M059J (cell line): Measurements from ENCODE around the gene ANO9. TPM values are rescaled to one million over a fixed set of nuclear protein-coding genes. Genes with fewer than 3 reads are reported as not detected.
"Not testable (repeated sequence)": the region's sequence is repeated elsewhere in the genome, so short reads cannot be mapped to it uniquely, and the experiment has no call there.

ENCODE experiments used
- DNase-seq: peaks from one replicate; pipeline ENCODE4 v3.0.0-alpha.2; 2012; ENCODE audit warnings: low read depth
- total RNA-seq: library from RNA; depleted of rRNA; stranded (reverse); fragments of >200 nt; shearing (Covaris generic); gene quantifications from 2 replicates; pipeline ENCODE4 v1.2.3, GENCODE V29; 2014

Gene ANO9
- total RNA-seq, 1 experiment from 2014 or later = 0.20 TPM

DNA sequence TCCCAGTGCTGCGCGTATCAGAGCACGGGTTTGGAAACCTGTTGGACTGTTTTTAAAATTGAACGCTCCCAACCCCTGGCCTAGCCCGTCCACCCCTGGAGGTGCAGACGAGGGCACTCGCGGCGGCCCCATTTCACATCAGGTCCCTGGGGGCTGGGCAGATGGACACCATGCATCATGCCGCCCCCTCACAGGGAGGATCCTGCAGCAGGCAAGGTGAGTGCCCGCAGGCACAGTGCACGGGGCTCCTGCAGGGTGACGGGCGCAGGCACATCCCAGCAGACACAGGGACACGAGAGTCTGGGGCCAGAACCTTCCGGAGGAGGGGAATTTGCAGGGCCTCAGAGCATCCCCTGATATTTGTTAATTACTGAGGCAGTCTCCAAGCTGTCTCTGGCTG is 7.3 kb downstream of the ANO9 start:
- no peak for DNase-seq

DNA sequence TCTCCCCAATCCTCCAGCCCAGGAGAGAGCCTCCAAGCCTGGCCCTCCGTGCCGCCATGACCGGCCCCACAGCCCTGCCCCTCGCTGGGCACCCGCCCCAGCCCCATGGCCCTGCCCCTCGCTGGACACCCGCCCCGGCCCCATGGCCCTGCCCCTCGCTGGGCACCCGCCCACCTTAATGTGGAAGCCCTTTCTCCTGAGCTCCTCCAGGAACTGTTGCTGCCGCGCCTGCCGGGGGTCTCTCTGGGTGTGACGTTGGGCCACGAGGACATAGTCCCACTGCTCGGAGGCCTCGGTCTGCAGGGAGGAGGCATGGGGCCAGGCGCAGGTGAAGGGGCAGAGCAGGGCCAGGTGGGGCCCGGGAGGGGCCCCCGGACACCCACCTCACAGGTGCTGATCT is 8.2 kb downstream of the ANO9 start:
- DNase-seq = no peak

DNA sequence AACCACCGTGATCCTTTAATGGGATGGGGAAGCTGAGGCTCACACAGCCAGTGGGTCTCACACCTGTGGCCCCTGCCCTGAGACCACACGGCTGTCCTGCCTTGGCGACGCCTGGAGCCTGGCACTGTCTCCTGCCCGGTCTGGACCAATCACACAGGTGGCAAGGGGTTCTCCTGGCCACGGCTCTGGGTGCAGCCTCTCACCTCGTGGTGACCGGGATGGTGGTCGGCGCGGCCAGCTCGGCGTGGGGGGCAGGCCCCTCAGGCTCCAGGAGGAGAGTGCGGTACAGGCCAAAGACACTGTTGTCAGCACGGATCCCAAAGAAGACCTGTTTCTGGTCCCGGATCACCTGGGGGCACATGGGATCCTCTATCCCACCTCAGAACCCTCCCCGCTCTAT is 8.7 kb downstream of the ANO9 start:
- DNase-seq = no peak

DNA sequence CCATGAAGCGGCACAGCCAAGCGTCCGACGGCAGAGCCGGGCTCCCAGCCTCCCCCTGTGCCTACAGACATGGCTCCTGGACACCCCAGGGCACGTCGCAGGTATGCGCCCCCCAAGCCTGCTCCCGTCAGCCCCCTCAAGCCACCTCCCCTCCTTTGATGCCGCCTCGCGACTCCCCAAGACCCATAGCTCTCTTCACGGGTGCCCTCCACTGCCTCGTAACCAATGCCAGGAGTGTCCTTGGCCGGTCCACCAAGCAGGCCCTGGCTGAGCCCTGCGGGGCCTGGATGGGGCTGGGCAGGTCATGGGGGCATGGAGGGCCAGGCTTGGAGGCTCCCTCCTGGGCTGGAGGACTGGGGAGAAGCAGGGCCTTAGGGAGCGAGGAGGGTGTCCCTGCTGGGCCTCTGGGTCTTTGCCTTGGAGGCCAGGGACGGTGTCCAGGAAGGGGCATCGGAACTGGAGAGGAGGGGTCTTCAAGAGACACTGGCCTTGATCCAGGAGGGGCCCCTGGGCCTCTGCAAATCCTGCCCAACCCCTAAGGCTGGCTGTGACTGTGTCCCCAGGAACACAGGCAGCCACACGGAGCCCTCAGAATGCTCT is 9.2 kb downstream of the ANO9 start:
- no peak for DNase-seq

DNA sequence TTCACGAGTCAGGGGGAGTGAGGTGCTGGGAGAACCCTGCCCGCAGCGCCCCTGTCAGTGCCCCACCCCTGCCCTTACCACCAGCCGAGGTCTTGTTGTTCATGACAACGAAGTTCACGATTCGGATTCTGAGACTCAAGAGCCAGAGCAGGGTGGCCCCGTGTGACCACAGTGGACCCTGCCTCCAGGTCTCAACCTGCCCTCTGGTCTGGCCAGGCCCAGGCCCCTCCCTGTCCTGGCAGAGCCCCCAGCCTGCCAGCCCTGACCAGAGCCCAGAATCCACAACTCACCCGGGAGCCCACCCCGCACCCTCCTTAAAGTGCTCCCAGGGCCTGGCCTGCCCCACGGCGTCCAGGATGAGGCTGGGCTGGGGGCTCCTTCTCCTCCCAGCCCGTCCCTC is 9.9 kb downstream of the ANO9 start:
- no peak for DNase-seq

DNA sequence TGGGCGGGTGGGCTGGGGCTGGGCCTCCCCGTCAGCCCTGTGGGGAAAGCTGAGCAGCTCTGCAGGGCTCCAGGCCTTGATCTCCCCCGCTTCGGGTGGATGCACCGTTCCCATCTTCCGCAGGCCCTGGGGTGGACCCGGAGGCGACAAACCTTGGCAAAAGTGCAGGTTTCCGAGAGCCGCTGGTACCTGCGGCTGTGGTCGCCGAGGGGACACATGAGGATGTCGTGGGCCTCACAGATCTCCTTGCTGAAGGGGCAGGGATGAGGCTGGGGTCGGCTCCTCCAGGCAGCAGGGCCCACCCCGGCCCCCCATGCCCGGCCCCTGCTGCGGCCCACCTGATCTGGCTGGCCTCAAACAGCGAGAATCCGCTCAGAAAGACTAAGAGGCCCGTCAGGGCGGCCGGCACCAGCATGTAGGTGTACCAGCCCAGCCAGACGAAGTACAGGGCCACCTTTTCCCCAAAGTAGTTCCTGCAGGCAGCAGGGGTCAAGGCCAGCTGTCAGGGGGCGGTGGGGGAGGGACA is 11.8 kb downstream of the ANO9 start:
- DNase-seq = no peak

DNA sequence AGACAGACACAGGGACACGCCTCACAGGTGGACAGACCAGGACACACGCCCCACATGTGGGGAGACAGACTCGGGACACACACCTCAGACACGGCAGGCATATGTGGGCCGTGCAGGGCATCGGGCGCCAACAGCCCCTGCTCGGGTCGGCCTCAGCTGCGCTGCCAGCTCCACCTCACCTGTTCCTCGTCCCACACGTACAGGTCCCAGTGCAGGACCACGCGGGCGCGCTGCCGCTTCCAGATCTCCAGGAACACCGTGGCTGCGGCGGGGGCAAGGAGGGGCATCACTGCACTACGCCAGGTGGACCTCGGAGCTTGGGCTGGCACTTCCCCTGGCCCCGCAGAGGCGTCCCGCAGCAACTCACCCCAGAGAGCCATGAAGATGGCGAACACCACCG is 12.4 kb downstream of the ANO9 start:
- DNase-seq = no peak

DNA sequence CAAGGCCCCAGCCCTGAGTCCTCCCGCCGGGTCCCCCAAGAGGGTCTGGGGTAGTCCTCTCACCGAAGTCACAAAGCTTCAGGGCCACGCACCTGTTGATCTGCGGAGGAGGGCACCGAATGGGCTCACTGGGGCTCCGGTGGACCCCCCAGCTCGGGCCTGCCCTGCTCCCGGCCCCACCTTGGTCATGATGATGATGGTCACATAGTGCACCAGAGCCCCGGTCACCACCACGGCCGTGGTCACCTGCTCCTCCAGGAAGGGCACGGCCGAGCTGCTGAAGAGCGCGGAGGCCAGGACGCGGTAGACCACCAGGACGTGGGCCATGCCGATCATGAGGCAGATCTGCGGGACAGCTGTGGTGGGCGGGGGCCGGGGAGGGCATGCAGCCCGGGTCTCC is 13.5 kb downstream of the ANO9 start:
- no peak for DNase-seq

DNA sequence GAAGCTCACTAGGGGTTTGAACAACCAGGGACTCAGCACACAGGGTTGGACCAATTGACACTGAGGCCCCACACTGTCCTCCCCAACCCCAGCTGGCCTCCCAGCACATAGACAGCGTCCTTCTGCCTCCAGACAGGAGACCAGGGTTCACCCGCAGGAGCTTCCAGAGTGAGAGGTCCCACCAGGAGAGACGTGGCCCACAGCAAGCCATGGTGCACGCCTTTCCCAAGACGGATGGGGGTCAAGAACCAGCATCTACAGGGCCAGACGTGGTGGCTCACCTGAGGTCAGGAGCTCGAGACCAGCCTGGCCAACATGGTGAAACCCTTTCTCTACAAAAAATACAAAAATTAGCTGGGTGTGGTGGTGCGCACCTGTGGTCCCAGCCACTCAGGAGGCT is 15.0 kb downstream of the ANO9 start:
- no peak for DNase-seq

DNA sequence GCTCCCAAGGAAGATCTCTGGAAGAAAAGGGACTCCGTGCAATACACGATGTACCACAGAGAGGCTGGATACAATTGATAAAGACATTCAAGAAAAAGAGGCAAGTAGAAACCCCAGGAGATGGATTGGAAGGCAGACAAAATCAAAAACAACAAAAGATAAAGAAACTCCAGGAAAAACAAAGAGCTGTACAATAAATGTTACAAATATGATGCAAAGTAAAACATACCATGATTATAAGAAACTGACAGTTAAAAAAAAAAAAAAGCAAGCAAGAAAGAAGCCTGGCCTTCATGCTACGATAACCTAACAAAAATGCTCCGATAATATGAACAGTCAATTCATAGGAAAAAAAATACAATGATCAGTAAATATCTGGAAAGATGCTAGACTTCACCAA is 16.5 kb downstream of the ANO9 start:
- DNase-seq = no peak

DNA sequence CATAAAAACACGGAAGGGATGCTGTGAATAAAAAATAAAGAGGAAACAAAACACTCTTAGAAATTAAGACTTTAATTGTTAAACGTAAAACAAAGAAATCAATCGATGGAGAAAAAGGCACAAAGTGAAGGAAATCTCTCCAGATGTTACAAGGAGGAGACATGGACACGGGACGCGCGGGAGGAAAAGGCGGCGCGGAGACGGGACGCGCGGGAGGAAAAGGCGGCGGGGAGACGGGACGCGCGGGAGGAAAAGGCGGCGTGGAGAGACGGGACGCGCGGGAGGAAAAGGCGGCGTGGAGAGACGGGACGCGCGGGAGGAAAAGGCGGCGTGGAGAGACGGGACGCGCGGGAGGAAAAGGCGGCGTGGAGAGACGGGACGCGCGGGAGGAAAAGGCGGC is 17.0 kb downstream of the ANO9 start:
- not testable (repeated sequence) for DNase-seq

DNA sequence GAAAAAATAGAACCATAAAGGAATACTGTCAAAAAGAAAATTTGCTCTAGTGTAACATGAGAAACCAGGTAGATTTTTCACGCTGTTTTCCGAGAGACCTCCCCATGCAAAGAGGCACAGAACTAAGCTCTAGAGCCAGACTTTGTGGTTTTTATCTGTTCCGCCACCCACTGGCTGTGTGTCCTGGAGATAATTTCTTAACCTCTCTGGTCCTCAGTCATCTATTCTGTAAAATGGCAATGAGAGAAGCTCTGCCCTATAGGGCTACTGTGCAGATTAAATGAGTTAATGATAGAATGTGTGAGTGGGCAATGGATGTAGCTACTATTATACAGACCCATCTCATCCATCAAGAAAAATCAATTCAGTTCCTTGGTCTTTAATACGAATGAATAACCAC is 17.6 kb downstream of the ANO9 start:
- DNase-seq = no peak

DNA sequence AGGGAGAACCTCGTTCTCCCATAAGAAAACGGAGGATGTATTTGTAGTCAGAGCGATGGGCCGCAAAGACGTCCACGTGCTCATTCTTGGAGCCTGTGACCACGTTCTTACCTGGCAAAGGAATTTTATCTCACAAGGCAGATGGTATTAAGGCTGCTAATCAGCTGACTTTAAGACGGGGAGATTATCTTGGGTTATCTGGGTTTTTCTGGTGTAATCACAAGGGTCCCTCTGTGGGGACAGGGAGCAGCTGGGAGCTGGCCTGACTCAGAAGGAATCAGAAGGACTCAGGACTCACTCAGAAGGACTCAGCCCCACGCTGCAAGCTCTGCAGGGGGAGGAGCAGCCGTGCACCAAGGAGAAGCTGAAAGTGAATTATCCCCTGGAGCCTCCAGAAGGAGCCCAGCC is 19.6 kb downstream of the ANO9 start:
- DNase-seq = no peak

DNA sequence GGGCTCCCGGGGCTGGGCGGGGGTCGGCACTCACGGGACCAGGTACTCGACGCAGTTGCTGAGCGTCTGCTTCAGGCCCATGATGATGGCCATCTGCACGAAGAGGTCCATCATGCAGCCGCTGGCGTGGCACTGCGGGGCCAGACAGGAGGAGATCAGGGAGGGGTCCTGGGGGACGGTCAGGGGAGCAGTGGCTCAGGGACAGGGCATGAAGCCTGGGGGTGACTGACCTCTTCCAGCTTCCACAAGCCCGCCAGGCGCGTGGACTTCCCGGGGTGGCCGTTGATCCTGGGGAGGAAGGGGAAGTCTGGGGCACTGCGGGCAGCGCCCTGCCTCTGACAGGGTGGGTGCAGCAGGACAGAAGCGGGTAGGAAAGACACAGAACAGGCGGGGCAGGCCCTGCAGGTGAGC is 20.9 kb downstream of the ANO9 start:
- no peak for DNase-seq

DNA sequence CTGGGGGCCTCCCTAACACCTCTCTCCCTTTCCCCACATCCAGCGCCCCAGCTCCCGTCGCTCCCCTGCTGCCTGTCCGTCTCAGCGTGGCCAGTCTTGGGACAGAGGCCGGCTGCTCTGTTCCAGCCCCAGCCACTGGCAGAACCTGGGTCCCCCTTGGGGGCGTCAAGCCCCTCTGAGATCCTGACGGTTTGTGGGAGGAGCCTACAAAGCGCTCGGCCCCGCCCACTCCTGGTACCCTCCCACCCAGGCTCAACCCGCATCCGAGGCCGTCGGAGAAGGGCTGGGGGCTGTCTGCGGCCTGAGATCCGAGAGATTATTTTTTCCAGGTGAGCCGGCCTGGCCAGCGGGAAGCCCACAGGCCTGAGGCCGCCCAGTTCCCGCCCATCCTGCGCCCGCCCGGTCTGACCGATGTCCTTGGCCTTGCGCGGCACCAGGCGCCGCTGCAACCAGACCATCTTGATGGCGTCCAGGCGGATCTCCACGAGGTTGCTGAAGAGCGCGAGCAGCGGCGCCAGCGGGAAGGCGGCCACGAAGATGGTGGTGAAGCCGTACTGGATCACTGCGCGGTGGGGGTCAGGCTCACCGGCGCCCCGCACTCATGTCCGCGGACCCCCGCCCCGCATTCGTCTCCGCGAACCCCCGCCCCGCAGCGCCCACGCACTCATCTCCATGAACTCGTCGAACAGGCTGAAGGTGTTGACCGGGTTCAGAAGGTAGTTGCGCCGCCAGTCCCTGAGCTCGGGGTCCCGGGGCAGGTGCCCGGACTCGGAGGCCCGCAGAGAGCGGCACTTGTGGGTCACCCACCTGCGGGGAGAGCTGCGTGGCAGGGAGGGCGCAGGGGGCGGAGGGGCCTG is 21.5 kb downstream of the ANO9 start:
- DNase-seq = no peak

DNA sequence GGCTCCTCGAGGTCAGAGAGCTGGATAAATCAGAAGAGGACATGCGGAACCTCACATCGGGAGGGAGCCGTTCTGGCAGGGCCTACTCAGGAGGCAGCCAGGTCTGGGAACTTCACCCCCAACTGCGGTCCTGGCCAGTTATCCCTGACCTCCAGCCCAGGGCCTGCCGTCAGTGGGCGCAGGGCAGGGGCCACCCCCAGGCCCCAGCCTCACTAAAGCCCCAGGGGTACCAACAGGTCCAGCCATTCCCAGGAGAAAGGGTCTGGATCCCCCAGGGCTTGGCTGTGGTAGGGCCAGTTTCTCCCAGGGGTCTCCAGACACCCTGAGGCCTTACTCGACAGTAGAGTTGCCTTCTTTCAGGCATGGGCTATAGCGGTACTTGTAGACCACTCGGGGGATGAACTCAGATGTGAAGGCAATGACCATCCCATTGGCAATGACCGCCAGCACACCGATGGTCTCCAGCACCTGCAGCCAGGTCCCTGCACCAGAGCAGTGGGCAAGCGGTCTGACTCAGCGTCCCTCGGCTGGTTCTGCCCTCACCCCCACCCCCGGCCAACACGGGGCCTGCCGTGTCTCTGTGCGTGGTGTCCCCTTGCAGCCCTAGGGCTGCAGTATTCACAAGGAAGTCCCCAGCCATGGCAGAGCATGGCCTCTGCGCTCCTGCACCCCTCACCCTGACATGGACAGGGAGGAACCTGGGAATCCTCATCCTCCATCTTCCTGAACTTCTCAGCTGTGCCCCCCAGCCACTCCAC is 22.4 kb downstream of the ANO9 start:
- no peak for DNase-seq

DNA sequence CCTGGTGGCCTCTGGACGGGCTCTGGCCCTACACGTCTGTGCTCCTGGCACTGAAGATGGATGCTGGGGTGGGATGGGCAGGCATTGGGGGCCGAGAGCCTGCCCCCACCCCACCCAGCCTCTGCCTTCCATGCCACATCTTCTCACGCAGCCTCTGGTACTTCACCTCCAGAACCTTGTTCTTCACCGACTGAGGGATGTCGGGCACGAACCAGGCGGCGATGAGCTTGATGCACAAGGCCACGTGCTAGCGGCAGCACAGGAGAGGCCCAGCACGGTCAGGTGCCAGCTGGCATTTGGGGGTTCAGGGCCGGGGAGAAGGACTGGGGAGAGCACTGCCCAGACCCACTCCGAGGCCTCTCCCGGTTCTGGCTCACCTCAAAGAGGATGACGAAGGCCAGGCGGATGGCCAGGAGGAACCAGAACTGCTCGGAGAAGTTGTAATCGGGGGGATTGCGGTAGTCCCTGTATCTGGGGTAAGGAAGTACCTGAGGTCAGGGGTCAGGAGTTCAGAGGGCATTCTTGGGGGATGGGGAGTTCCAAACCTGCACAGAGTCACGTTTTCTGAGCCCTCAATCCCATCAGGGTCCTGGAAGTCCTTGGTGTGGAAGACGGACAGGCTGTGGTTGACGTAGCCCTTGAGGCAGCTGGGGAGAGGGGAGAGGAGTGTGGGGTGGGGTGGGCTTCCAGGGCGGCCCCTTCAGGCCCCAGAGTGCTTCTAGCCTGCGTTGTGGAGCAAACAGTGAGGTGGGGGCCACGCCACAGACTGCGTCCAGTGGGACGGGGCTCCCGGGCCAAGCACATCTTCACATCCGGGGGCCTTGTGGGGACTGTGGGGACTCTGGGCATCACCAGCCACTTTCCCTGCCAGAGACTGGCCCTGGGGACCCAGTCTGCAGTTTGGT is 23.2 kb downstream of the ANO9 start:
- DNase-seq = no peak

DNA sequence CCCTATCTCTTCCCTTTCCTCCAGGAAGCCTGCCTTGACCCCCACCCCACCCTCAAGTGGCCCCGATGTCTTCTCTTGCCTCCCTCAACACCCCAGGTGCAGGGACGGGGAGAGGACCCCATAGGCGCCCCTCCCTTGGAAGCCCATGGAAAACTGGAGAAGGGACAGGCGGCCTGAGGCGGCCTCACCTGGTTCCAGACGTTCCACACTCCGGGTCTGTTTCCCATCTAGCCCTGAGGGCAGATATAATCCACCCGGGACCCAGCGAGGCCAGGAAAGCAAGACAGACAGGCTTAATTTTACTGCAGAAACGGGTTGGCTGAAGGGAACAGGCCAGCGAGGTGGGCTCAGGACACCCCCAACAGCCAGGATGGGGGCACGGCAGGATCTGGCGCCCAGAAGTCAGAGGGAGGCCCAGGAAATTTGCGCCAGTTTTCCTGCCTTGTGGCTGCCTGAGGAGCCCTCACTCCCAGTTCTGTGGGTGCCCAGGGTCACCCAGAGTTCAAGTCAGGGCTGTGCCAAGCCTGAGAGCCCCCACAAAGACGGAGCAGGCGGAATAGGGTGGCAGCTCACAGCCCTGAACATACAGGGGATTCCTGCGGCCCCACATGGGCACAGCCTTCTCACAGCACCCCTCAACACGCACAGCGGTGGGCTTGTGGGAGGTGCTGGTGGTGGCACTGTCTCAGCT is 24.0 kb downstream of the ANO9 start:
- DNase-seq = no peak

DNA sequence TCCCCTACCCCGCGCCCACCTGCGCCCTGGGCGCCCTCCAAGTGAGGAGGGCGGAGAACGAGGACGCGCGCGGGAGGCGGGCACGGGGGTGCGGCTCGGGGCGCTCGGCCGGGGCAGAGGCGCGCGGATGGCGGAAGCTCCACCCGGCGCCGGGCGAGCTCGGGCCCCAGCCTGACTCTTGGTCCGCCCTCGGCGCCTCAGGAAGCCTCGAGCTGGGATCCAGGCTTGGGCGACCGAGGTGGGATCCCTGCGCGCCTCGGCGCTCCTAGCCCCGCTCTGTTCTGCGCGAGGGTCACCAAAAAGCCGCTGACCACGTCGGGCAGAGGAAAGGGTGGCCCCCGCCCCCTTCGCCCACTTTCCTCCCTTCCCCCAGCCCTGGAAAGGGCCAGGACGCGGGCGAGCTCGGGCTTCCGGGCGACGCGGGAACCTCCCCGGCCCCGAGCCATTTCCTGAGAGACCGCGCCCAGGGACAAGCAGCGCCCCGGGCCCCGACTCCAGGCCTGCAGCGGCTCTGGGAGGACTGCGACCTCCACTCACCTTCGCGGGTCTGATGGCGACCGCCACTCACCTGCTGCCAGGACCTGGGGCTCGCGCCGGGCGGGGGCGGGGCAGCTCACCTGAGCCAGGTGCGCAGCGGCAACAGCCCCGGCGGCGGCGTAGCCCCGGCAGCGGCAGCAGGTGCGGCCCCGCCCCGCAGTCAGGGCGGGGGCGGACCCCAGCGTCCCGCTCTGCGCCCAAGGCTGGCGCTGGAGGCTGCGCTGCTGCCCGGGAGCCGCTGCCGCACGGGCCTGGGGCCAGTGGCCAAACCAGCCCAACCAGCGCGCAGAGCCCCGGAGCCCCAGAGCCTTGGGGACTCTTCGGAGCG is 24.8 kb downstream of the ANO9 start:
- DNase-seq = no peak
